ENCODE data around the gene GIMAP6. TPM values are rescaled to one million over a fixed set of nuclear protein-coding genes. Genes with fewer than 3 reads are reported as not detected.
"Not testable (repeated sequence)": the region's sequence is repeated elsewhere in the genome, so short reads cannot be mapped to it uniquely, and the experiment has no call there.

The GIMAP6 gene
- 20.9 TPM for total RNA-seq

- DNase-seq, result no peak
Measured at GRCh38 chr7:150631866-150632864, at the start of gene GIMAP6. Gene GIMAP6, minus strand, starts transcription at chr7:150632385. Its CDS starts 2,243 bp downstream, at chr7:150630142.

- DNase-seq, result not testable (repeated sequence)
Measured at GRCh38 chr7:150680364-150680763, 48.2 kb upstream of the GIMAP6 start.

GRCh38 chr7:150678601-150679000, 46.4 kb upstream of the GIMAP6 start:
- DNase-seq, result not testable (repeated sequence)

- peak; percentile 35 for DNase-seq
Measured at GRCh38 chr7:150676854-150677253, 44.7 kb upstream of the GIMAP6 start.

GRCh38 chr7:150676276-150676675, 44.1 kb upstream of the GIMAP6 start:
- not testable (repeated sequence) for DNase-seq

- DNase-seq, result no peak
Measured at GRCh38 chr7:150675714-150676113, 43.5 kb upstream of the GIMAP6 start.

GRCh38 chr7:150671798-150672585, 39.8 kb upstream of the GIMAP6 start:
- DNase-seq, result not testable (repeated sequence)

GRCh38 chr7:150668977-150669376, 36.8 kb upstream of the GIMAP6 start:
- DNase-seq, result no peak

- DNase-seq, result no peak
Measured at GRCh38 chr7:150668472-150668911, 36.3 kb upstream of the GIMAP6 start.

- no peak for DNase-seq
Measured at GRCh38 chr7:150666412-150666811, 34.2 kb upstream of the GIMAP6 start.

- DNase-seq, result no peak
Measured at GRCh38 chr7:150665896-150666295, 33.7 kb upstream of the GIMAP6 start.

- DNase-seq, result no peak
Measured at GRCh38 chr7:150665089-150665748, 33.0 kb upstream of the GIMAP6 start.

- no peak for DNase-seq
Measured at GRCh38 chr7:150663802-150664494, 31.8 kb upstream of the GIMAP6 start.

- DNase-seq, result not testable (repeated sequence)
Measured at GRCh38 chr7:150662821-150663220, 30.6 kb upstream of the GIMAP6 start.

- no peak for DNase-seq
Measured at GRCh38 chr7:150660939-150661613, 28.9 kb upstream of the GIMAP6 start.

- DNase-seq, result no peak
Measured at GRCh38 chr7:150657526-150657925, 25.3 kb upstream of the GIMAP6 start.

GRCh38 chr7:150656047-150656446, 23.9 kb upstream of the GIMAP6 start:
- no peak for DNase-seq

- no peak for DNase-seq
Measured at GRCh38 chr7:150654692-150655091, 22.5 kb upstream of the GIMAP6 start.

- peak; percentile 16 for DNase-seq
Measured at GRCh38 chr7:150649080-150649385, 16.8 kb upstream of the GIMAP6 start.

GRCh38 chr7:150648353-150649079, 16.3 kb upstream of the GIMAP6 start:
- no peak for DNase-seq
